ENCODE data around the gene SASH1.

The SASH1 gene

GRCh38 chr6:148548065-148548748 is 205.6 kb downstream of the SASH1 start:
- no peak for DNase-seq (ENCODE audit: low read depth in 3 of 3)

GRCh38 chr6:148548749-148549140 is 206.1 kb downstream of the SASH1 start:
- DNase-seq (ENCODE audit: low read depth in 3 of 3) = no peak

- DNase-seq (ENCODE audit: low read depth in 3 of 3) = no peak
These were observed 207.9 kb downstream of the SASH1 start for GRCh38 chr6:148550569-148550968.

GRCh38 chr6:148551226-148551625 is 208.6 kb downstream of the SASH1 start:
- DNase-seq (ENCODE audit: low read depth in 3 of 3) = no peak

GRCh38 chr6:148556410-148556809 is 213.8 kb downstream of the SASH1 start:
- DNase-seq (ENCODE audit: low read depth in 3 of 3) = no peak

- DNase-seq (ENCODE audit: low read depth in 3 of 3) = no peak
These were observed 215.2 kb downstream of the SASH1 start for GRCh38 chr6:148557796-148558321.

GRCh38 chr6:148559848-148560433 is 217.3 kb downstream of the SASH1 start:
- peak; percentile 21 to 52 (median 44) for DNase-seq (ENCODE audit: low read depth in 3 of 3)

GRCh38 chr6:148561629-148562028 is 219.0 kb downstream of the SASH1 start:
- DNase-seq (ENCODE audit: low read depth in 3 of 3) = no peak

GRCh38 chr6:148563066-148563465 is 220.4 kb downstream of the SASH1 start:
- DNase-seq (ENCODE audit: low read depth in 3 of 3) = no peak

- DNase-seq (ENCODE audit: low read depth in 3 of 3) = no peak
These were observed 221.9 kb downstream of the SASH1 start for GRCh38 chr6:148564494-148565035.

- no peak for DNase-seq (ENCODE audit: low read depth in 3 of 3)
These were observed 222.8 kb downstream of the SASH1 start for GRCh38 chr6:148565321-148565926.

- no peak for DNase-seq (ENCODE audit: low read depth in 3 of 3)
These were observed 223.5 kb downstream of the SASH1 start for GRCh38 chr6:148565930-148566663.

- DNase-seq (ENCODE audit: low read depth in 3 of 3) = no peak
These were observed 224.2 kb downstream of the SASH1 start for GRCh38 chr6:148566664-148567350.

- DNase-seq (ENCODE audit: low read depth in 3 of 3) = no peak
These were observed 227.8 kb downstream of the SASH1 start for GRCh38 chr6:148570456-148570855.

- DNase-seq (ENCODE audit: low read depth in 3 of 3) = no peak
These were observed 230.2 kb downstream of the SASH1 start for GRCh38 chr6:148572676-148573335.

GRCh38 chr6:148573922-148574321 is 231.3 kb downstream of the SASH1 start:
- no peak for DNase-seq (ENCODE audit: low read depth in 3 of 3)

- DNase-seq (ENCODE audit: low read depth in 3 of 3) = peak in 2 of 3 donors; percentile 20 to 26
These were observed 235.2 kb downstream of the SASH1 start for GRCh38 chr6:148577687-148578488.

- no peak for DNase-seq (ENCODE audit: low read depth in 3 of 3)
These were observed 235.8 kb downstream of the SASH1 start for GRCh38 chr6:148578489-148578814.

- no peak for DNase-seq (ENCODE audit: low read depth in 3 of 3)
These were observed 236.4 kb downstream of the SASH1 start for GRCh38 chr6:148578837-148579565.
